ENCODE results near the gene NCF2. TPM values are rescaled to one million over a fixed set of nuclear protein-coding genes. Genes with fewer than 3 reads are reported as not detected.
"Not testable (repeated sequence)": the region's sequence is repeated elsewhere in the genome, so short reads cannot be mapped to it uniquely, and the experiment has no call there.

The NCF2 gene
- total and polyA plus RNA-seq, 4 donors = 38.7 to 193 (median 74.3) TPM

- Histone ChIP-seq H3K27me3 (ENCODE audit: control insufficient read depth in 3 of 3, insufficient read depth in 3 of 3, low read length in 2 of 3) (no peaks in the 10 kb centered on the region), H3K36me3 (ENCODE audit: control insufficient read depth in 4 of 4, insufficient read depth in 4 of 4, low read length in 4 of 4) (peaks cover 0 to 18% (median 7%) of the 10 kb centered on the region in 4 donors), H3K9me3 (ENCODE audit: control insufficient read depth in 4 of 4, insufficient read depth in 3 of 4, low read length in 3 of 4) (no peaks in the 10 kb centered on the region), H3K4me3 (no peak overlapping the region), H3K27ac (ENCODE audit: low read depth in 1 of 2, low read length in 1 of 2) (no peak overlapping the region), H3K4me1 (ENCODE audit: control insufficient read depth in 5 of 5, insufficient read depth in 5 of 5, low read length in 5 of 5) (peaks cover 3 to 32% (median 16%) of the 10 kb centered on the region in 5 donors), H3K9ac (ENCODE audit: insufficient read depth in 1 of 2, low read length in 2 of 2) (no peak overlapping the region)
- DNase-seq = peak in 2 of 3 donors; percentile 66 to 68
- no peak for ATAC-seq (ENCODE audit: insufficient read depth, low FRiP score)
- no peak for TF ChIP-seq CTCF (IDR thresholded peaks at IDR 0.05; ENCODE audit: control extremely low read depth, extremely low read depth)
- 30 to 33% methylated on average over 2 of the region's 2 CpGs for WGBS, 2 donors
Observed at GRCh38 chr1:183632114-183632513, 41.9 kb upstream of the NCF2 start.

GRCh38 chr1:183630748-183631147 lies 40.5 kb upstream of the NCF2 start:
- no peak overlapping the region for H3K9ac ChIP-seq (ENCODE audit: insufficient read depth in 1 of 2, low read length in 2 of 2)
- ATAC-seq (ENCODE audit: insufficient read depth, low FRiP score) = no peak
- peaks cover 3 to 25% (median 19%) of the 10 kb centered on the region in 5 donors for H3K4me1 ChIP-seq (ENCODE audit: control insufficient read depth in 5 of 5, insufficient read depth in 5 of 5, low read length in 5 of 5)
- DNase-seq = no peak
- H3K36me3 ChIP-seq (ENCODE audit: control insufficient read depth in 4 of 4, insufficient read depth in 4 of 4, low read length in 4 of 4) = peaks cover 0 to 18% (median 7%) of the 10 kb centered on the region in 4 donors
- TF ChIP-seq CTCF (IDR thresholded peaks at IDR 0.05; ENCODE audit: control extremely low read depth, extremely low read depth) = no peak
- 42 to 68% methylated on average over 2 of the region's 2 CpGs for WGBS, 2 donors
- H3K4me3 ChIP-seq = no peak overlapping the region
- no peaks in the 10 kb centered on the region for H3K9me3 ChIP-seq (ENCODE audit: control insufficient read depth in 4 of 4, insufficient read depth in 3 of 4, low read length in 3 of 4)
- H3K27me3 ChIP-seq (ENCODE audit: control insufficient read depth in 3 of 3, insufficient read depth in 3 of 3, low read length in 2 of 3) = no peaks in the 10 kb centered on the region
- peak overlapping the region in 1 of 2 donors; percentile 36 for H3K27ac ChIP-seq (ENCODE audit: low read depth in 1 of 2, low read length in 1 of 2)

GRCh38 chr1:183628537-183628936 lies 38.3 kb upstream of the NCF2 start:
- Histone ChIP-seq H3K27ac (ENCODE audit: low read depth in 1 of 2, low read length in 1 of 2) (no peak overlapping the region), H3K9me3 (ENCODE audit: control insufficient read depth in 4 of 4, insufficient read depth in 3 of 4, low read length in 3 of 4) (no peaks in the 10 kb centered on the region), H3K4me3 (no peak overlapping the region), H3K4me1 (ENCODE audit: control insufficient read depth in 5 of 5, insufficient read depth in 5 of 5, low read length in 5 of 5) (peaks cover 4 to 19% (median 16%) of the 10 kb centered on the region in 5 donors), H3K27me3 (ENCODE audit: control insufficient read depth in 3 of 3, insufficient read depth in 3 of 3, low read length in 2 of 3) (no peaks in the 10 kb centered on the region), H3K36me3 (ENCODE audit: control insufficient read depth in 4 of 4, insufficient read depth in 4 of 4, low read length in 4 of 4) (peaks cover 3 to 20% (median 10%) of the 10 kb centered on the region in 4 donors), H3K9ac (ENCODE audit: insufficient read depth in 1 of 2, low read length in 2 of 2) (no peak overlapping the region)
- ATAC-seq (ENCODE audit: insufficient read depth, low FRiP score) (no peak), DNase-seq (no peak)
- TF ChIP-seq CTCF (IDR thresholded peaks at IDR 0.05; ENCODE audit: control extremely low read depth, extremely low read depth) = no peak

GRCh38 chr1:183626236-183626635 lies 36.0 kb upstream of the NCF2 start:
- Histone ChIP-seq H3K36me3 (ENCODE audit: control insufficient read depth in 4 of 4, insufficient read depth in 4 of 4, low read length in 4 of 4) (peaks cover 3 to 20% (median 10%) of the 10 kb centered on the region in 4 donors), H3K9ac (ENCODE audit: insufficient read depth in 1 of 2, low read length in 2 of 2) (peak overlapping the region in 1 of 2 donors; percentile 57), H3K4me1 (ENCODE audit: control insufficient read depth in 5 of 5, insufficient read depth in 5 of 5, low read length in 5 of 5) (peaks cover 3 to 19% (median 9%) of the 10 kb centered on the region in 5 donors)
- H3K27ac ChIP-seq (ENCODE audit: low read depth in 1 of 2, low read length in 1 of 2); ATAC-seq (ENCODE audit: insufficient read depth, low FRiP score); H3K9me3 ChIP-seq (ENCODE audit: control insufficient read depth in 4 of 4, insufficient read depth in 3 of 4, low read length in 3 of 4); H3K4me3 ChIP-seq; H3K27me3 ChIP-seq (ENCODE audit: control insufficient read depth in 3 of 3, insufficient read depth in 3 of 3, low read length in 2 of 3): not testable (repeated sequence)
- WGBS, 2 donors = 17 to 19% methylated on average over 3 of the region's 3 CpGs
- peak in 2 of 3 donors; percentile 54 to 55 for DNase-seq
